ENCODE results near the gene PSD2. TPM values are rescaled to one million over a fixed set of nuclear protein-coding genes. Genes with fewer than 3 reads are reported as not detected.

PSD2 gene
- total RNA-seq, 1 experiment from 2014 or later = 0.79 TPM

- TF ChIP-seq CTCF (IDR thresholded peaks at IDR 0.05 in 2 of 3, conservative IDR thresholded peaks at IDR 0.05 in 1 of 3; ENCODE audit: borderline replicate concordance in 1 of 3, insufficient read depth in 1 of 3, low read depth in 2 of 3, low read length in 2 of 3) = no peak
- TF ChIP-seq ZBTB33 (IDR thresholded peaks at IDR 0.05; ENCODE audit: extremely low read depth, insufficient replicate concordance, low read length) = no peak
- no peak for TF ChIP-seq EZH2 (IDR thresholded peaks at IDR 0.05)
- no peak for TF ChIP-seq SIN3A (IDR thresholded peaks at IDR 0.05; ENCODE audit: low read depth)
- no peak for TF ChIP-seq CEBPB (IDR thresholded peaks at IDR 0.05; ENCODE audit: low read depth)
- no peak for TF ChIP-seq CBX3 (IDR thresholded peaks at IDR 0.05; ENCODE audit: low read depth)
- TF ChIP-seq SP1 (IDR thresholded peaks at IDR 0.05; ENCODE audit: low read depth) = no peak
- TF ChIP-seq JUND (IDR thresholded peaks at IDR 0.05) = no peak
- no peak for TF ChIP-seq EGR1 (IDR thresholded peaks at IDR 0.05; ENCODE audit: low read depth)
These were observed 28.2 kb downstream of the PSD2 start (continued) for GRCh38 chr5:139823757-139824355.

GRCh38 chr5:139825690-139826089 is 30.1 kb downstream of the PSD2 start:
- DNase-seq (ENCODE audit: low read depth, low spot score) = no peak
- no peak for TF ChIP-seq POLR2AphosphoS5 (IDR thresholded peaks at IDR 0.05; ENCODE audit: low read depth, low read length)
- no peak for TF ChIP-seq RAD21 (IDR thresholded peaks at IDR 0.05; ENCODE audit: low read depth)
- TF ChIP-seq SIN3A (IDR thresholded peaks at IDR 0.05; ENCODE audit: low read depth) = no peak
- no peak for TF ChIP-seq ATF3 (IDR thresholded peaks at IDR 0.05)
- TF ChIP-seq REST (IDR thresholded peaks at IDR 0.05; ENCODE audit: low read depth) = no peak
- TF ChIP-seq POLR2A (IDR thresholded peaks at IDR 0.05; ENCODE audit: borderline replicate concordance, extremely low read depth, insufficient read depth, insufficient read length) = no peak
- no peak for TF ChIP-seq TCF7L2 (IDR thresholded peaks at IDR 0.05; ENCODE audit: borderline replicate concordance, extremely low read depth, insufficient read depth, insufficient read length)
- no peak for TF ChIP-seq ZFX (IDR thresholded peaks at IDR 0.05)
- TF ChIP-seq EGR1 (IDR thresholded peaks at IDR 0.05; ENCODE audit: low read depth) = no peak
- TF ChIP-seq JUND (IDR thresholded peaks at IDR 0.05) = no peak
- TF ChIP-seq EZH2phosphoT487 (IDR thresholded peaks at IDR 0.05; ENCODE audit: borderline replicate concordance) = no peak

More at GRCh38 chr5:139825690-139826089, 30.1 kb downstream of the PSD2 start:
- no peaks in the 10 kb centered on the region for H4K20me1 ChIP-seq (ENCODE audit: insufficient read depth)
- CTCF ChIA-PET = no interaction called here
- H3K4me1 ChIP-seq (ENCODE audit: control insufficient read depth in 1 of 2, insufficient read depth in 2 of 2, low read length in 2 of 2) = no peaks in the 10 kb centered on the region
- H3K9ac ChIP-seq (ENCODE audit: low read length) = no peak overlapping the region
- H3K27ac ChIP-seq (ENCODE audit: low read depth, low read length) = no peak overlapping the region
- no peak for ATAC-seq
- H3K9me2 ChIP-seq (ENCODE audit: insufficient read depth) = no peaks in the 10 kb centered on the region
- no peak overlapping the region for H2AFZ ChIP-seq (ENCODE audit: low read depth, low read length, poor library complexity, severe bottlenecking)
- H3K27me3 ChIP-seq (ENCODE audit: insufficient read depth, low read length) = peaks cover 11% of the 10 kb centered on the region; the same call in 1 of the 2 replicates
- RAD21 ChIA-PET (ENCODE audit: low non-redundant PET in 1 of 2, low total read pairs in 2 of 2, uncharacterized antibody in 2 of 2, unreplicated experiment in 2 of 2) = no interaction called here
- no peak overlapping the region for H3K4me2 ChIP-seq (ENCODE audit: low read length)
- no peaks in the 10 kb centered on the region for H3K36me3 ChIP-seq (ENCODE audit: control insufficient read depth in 1 of 2, insufficient read depth in 2 of 2, low read length in 2 of 2)
- intact Hi-C loops (cut with micrococcal nuclease) = no loop called here
- H3K9me3 ChIP-seq (ENCODE audit: control insufficient read depth in 1 of 2, insufficient read depth in 1 of 2, low read depth in 1 of 2, low read length in 2 of 2) = no peaks in the 10 kb centered on the region; a peak in 1 of 4 replicates
- no TSS peak for BruUV-seq (replicated peaks)
- no peak overlapping the region for H3K4me3 ChIP-seq (replicated peaks in 1 of 2; ENCODE audit: low read depth in 1 of 2, low read length in 2 of 2)
- H3K79me2 ChIP-seq (ENCODE audit: insufficient read depth, low read length) = no peaks in the 10 kb centered on the region
- POLR2A ChIA-PET = no interaction called here
